ENCODE results near the gene CCL4L2.
"Not testable (repeated sequence)": the region's sequence is repeated elsewhere in the genome, so short reads cannot be mapped to it uniquely, and the experiment has no call there.

Gene CCL4L2

GRCh38 chr17:36205637-36206485 is 5.0 kb upstream of the CCL4L2 start:
- Histone ChIP-seq H2BK5ac (ENCODE audit: low read depth, low read length, poor library complexity) (no peak overlapping the region), H3K9ac (ENCODE audit: low read length) (no peak overlapping the region)
- no CpG with 5 or more reads among the region's 4 CpGs for WGBS (ENCODE audit: extremely low coverage, insufficient coverage, insufficient read length)

GRCh38 chr17:36206486-36206821 is 4.4 kb upstream of the CCL4L2 start:
- not testable (repeated sequence) for H2BK12ac ChIP-seq (ENCODE audit: low read length); H3K4me1 ChIP-seq (ENCODE audit: control insufficient read depth in 1 of 2, insufficient read depth in 2 of 2, low read length in 2 of 2); H2BK5ac ChIP-seq (ENCODE audit: low read depth, low read length, poor library complexity); H3K9me3 ChIP-seq (ENCODE audit: insufficient read depth, low read depth, low read length); H4K91ac ChIP-seq (ENCODE audit: low read depth, low read length); H3K14ac ChIP-seq (ENCODE audit: low read length); H3K79me1 ChIP-seq (ENCODE audit: low read length); H2AK5ac ChIP-seq (ENCODE audit: low read length); H3K27me3 ChIP-seq (ENCODE audit: insufficient read depth, low read length); H4K8ac ChIP-seq (ENCODE audit: low read depth, low read length); H3K27ac ChIP-seq (ENCODE audit: low read depth, low read length); H3K9ac ChIP-seq (ENCODE audit: low read length); H3K4ac ChIP-seq (ENCODE audit: low read depth, low read length); H3K4me3 ChIP-seq (ENCODE audit: low read depth, low read length); H2AFZ ChIP-seq (ENCODE audit: insufficient read depth, low read length, poor library complexity); H3K36me3 ChIP-seq (ENCODE audit: control insufficient read depth in 1 of 2, insufficient read depth in 2 of 2, low read length in 2 of 2); DNase-seq; H3K18ac ChIP-seq (ENCODE audit: low read length); H3K23ac ChIP-seq (ENCODE audit: low read length); H4K12ac ChIP-seq (ENCODE audit: low read depth, low read length); H3K79me2 ChIP-seq (ENCODE audit: control insufficient read depth, insufficient read depth, low read length, poor library complexity); H2BK120ac ChIP-seq (ENCODE audit: insufficient read depth, low read length, poor library complexity); H3K4me2 ChIP-seq (ENCODE audit: low read length)
- WGBS (ENCODE audit: extremely low coverage, insufficient coverage, insufficient read length): no CpG with 5 or more reads among the region's 1 CpG

More at GRCh38 chr17:36205637-36206485, 5.0 kb upstream of the CCL4L2 start:
- no peak overlapping the region for H3K27ac ChIP-seq (ENCODE audit: low read depth, low read length)
- H4K8ac ChIP-seq (ENCODE audit: low read depth, low read length): no peak overlapping the region
- no peak overlapping the region for H3K14ac ChIP-seq (ENCODE audit: low read length)
- H3K4ac ChIP-seq (ENCODE audit: low read depth, low read length): no peak overlapping the region
- H2AFZ ChIP-seq (ENCODE audit: insufficient read depth, low read length, poor library complexity): no peak overlapping the region
- H3K79me1 ChIP-seq (ENCODE audit: low read length): no peaks in the 10 kb centered on the region
- no peak overlapping the region for H3K4me2 ChIP-seq (ENCODE audit: low read length)
- no peaks in the 10 kb centered on the region for H3K79me2 ChIP-seq (ENCODE audit: control insufficient read depth, insufficient read depth, low read length, poor library complexity)
- no peak overlapping the region for H4K91ac ChIP-seq (ENCODE audit: low read depth, low read length)
- no peak overlapping the region for H4K12ac ChIP-seq (ENCODE audit: low read depth, low read length)
- no peak overlapping the region for H3K18ac ChIP-seq (ENCODE audit: low read length)
- H2AK5ac ChIP-seq (ENCODE audit: low read length): no peak overlapping the region
- no peaks in the 10 kb centered on the region for H3K9me3 ChIP-seq (ENCODE audit: insufficient read depth, low read depth, low read length)
- no peak overlapping the region for H2BK120ac ChIP-seq (ENCODE audit: insufficient read depth, low read length, poor library complexity)
- H3K23ac ChIP-seq (ENCODE audit: low read length): no peak overlapping the region
- H3K36me3 ChIP-seq (ENCODE audit: control insufficient read depth in 1 of 2, insufficient read depth in 2 of 2, low read length in 2 of 2): no peaks in the 10 kb centered on the region
- H3K4me3 ChIP-seq (ENCODE audit: low read depth, low read length): no peak overlapping the region
- H3K27me3 ChIP-seq (ENCODE audit: insufficient read depth, low read length): no peaks in the 10 kb centered on the region
- peaks cover 0 to 2% of the 10 kb centered on the region in 2 experiments for H3K4me1 ChIP-seq (ENCODE audit: control insufficient read depth in 1 of 2, insufficient read depth in 2 of 2, low read length in 2 of 2)
- no peak for DNase-seq
- H2BK12ac ChIP-seq (ENCODE audit: low read length): no peak overlapping the region

GRCh38 chr17:36207383-36207782 is 3.5 kb upstream of the CCL4L2 start:
- H3K4me2 ChIP-seq (ENCODE audit: low read length); H3K18ac ChIP-seq (ENCODE audit: low read length); H3K4me1 ChIP-seq (ENCODE audit: control insufficient read depth in 1 of 2, insufficient read depth in 2 of 2, low read length in 2 of 2); H3K36me3 ChIP-seq (ENCODE audit: control insufficient read depth in 1 of 2, insufficient read depth in 2 of 2, low read length in 2 of 2); H3K79me2 ChIP-seq (ENCODE audit: control insufficient read depth, insufficient read depth, low read length, poor library complexity); H3K14ac ChIP-seq (ENCODE audit: low read length); H4K8ac ChIP-seq (ENCODE audit: low read depth, low read length); H2BK120ac ChIP-seq (ENCODE audit: insufficient read depth, low read length, poor library complexity); H4K91ac ChIP-seq (ENCODE audit: low read depth, low read length); H3K79me1 ChIP-seq (ENCODE audit: low read length); H2AK5ac ChIP-seq (ENCODE audit: low read length); H3K27ac ChIP-seq (ENCODE audit: low read depth, low read length); H4K12ac ChIP-seq (ENCODE audit: low read depth, low read length); H3K9me3 ChIP-seq (ENCODE audit: insufficient read depth, low read depth, low read length); H2AFZ ChIP-seq (ENCODE audit: insufficient read depth, low read length, poor library complexity); H3K27me3 ChIP-seq (ENCODE audit: insufficient read depth, low read length); H3K4ac ChIP-seq (ENCODE audit: low read depth, low read length); DNase-seq; H3K9ac ChIP-seq (ENCODE audit: low read length); H3K23ac ChIP-seq (ENCODE audit: low read length); H3K4me3 ChIP-seq (ENCODE audit: low read depth, low read length); H2BK12ac ChIP-seq (ENCODE audit: low read length); H2BK5ac ChIP-seq (ENCODE audit: low read depth, low read length, poor library complexity): not testable (repeated sequence)
- no CpG with 5 or more reads among the region's 6 CpGs for WGBS (ENCODE audit: extremely low coverage, insufficient coverage, insufficient read length)

GRCh38 chr17:36209575-36209974 is 1.3 kb upstream of the CCL4L2 start:
- DNase-seq: no peak
- Histone ChIP-seq H3K14ac (ENCODE audit: low read length) (no peak overlapping the region), H3K27ac (ENCODE audit: low read depth, low read length) (no peak overlapping the region), H3K79me2 (ENCODE audit: control insufficient read depth, insufficient read depth, low read length, poor library complexity) (no peaks in the 10 kb centered on the region), H4K91ac (ENCODE audit: low read depth, low read length) (no peak overlapping the region), H2BK12ac (ENCODE audit: low read length) (no peak overlapping the region), H3K23ac (ENCODE audit: low read length) (no peak overlapping the region), H3K4me2 (ENCODE audit: low read length) (no peak overlapping the region), H2BK120ac (ENCODE audit: insufficient read depth, low read length, poor library complexity) (no peak overlapping the region), H3K18ac (ENCODE audit: low read length) (no peak overlapping the region), H3K36me3 (ENCODE audit: control insufficient read depth in 1 of 2, insufficient read depth in 2 of 2, low read length in 2 of 2) (no peaks in the 10 kb centered on the region), H4K12ac (ENCODE audit: low read depth, low read length) (no peak overlapping the region), H2AFZ (ENCODE audit: insufficient read depth, low read length, poor library complexity) (no peak overlapping the region), H3K9ac (ENCODE audit: low read length) (no peak overlapping the region), H3K4me1 (ENCODE audit: control insufficient read depth in 1 of 2, insufficient read depth in 2 of 2, low read length in 2 of 2) (no peaks in the 10 kb centered on the region), H2BK5ac (ENCODE audit: low read depth, low read length, poor library complexity) (no peak overlapping the region), H2AK5ac (ENCODE audit: low read length) (no peak overlapping the region), H3K79me1 (ENCODE audit: low read length) (no peaks in the 10 kb centered on the region), H3K4me3 (ENCODE audit: low read depth, low read length) (no peak overlapping the region), H3K27me3 (ENCODE audit: insufficient read depth, low read length) (no peaks in the 10 kb centered on the region), H3K9me3 (ENCODE audit: insufficient read depth, low read depth, low read length) (no peaks in the 10 kb centered on the region), H4K8ac (ENCODE audit: low read depth, low read length) (no peak overlapping the region), H3K4ac (ENCODE audit: low read depth, low read length) (no peak overlapping the region)

Data from trophoblast cell (in vitro differentiated cells and primary cell).